ENCODE data around the gene HAUS7. TPM values are rescaled to one million over a fixed set of nuclear protein-coding genes. Genes with fewer than 3 reads are reported as not detected.

HAUS7 gene
- total RNA-seq, 1 experiment from 2014 or later: 28.9 TPM

DNA sequence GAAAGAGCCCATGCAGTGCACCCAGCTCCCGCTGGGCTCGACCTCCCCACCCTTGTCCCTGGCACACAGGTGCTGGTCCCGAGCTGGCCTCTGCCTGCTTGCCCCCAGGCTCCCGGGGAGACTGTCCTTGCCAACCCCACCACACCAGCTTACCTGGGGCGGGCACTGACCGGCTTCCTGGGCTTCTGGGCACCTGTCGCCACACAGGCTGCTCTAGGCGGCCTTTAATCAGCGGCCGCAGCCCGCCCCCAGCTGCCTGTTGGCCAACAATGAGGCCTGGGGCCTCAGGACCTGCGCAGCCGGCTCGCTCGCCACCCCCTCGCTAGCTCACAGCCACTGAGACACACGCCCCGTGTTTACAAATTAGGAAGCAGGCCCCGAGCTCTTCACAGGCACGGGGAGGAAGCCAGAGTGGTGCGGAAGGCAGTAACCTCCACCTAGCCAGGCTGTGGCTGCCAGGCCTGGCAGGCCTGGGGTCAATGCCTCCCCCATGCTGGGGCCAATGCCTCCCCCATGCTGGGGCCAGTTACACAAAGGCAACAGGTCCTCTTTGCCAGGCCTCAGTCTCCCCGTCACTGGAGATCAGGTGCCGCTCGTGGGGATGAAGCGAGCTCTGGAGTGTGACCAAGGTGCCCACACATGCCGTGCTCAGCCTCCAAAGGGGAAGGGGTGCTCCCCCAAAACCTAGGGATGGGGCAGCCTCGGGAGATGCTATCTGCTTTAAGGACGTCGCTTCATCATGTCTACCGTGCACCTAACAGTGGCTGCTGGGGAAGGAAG lies 24.3 kb downstream of the HAUS7 start, which contains the start of gene TREX2:
TREX2 (minus strand) TSS at position 201 of the 780 bp plus-strand sequence. CDS start 626 bp downstream, outside the sequence.
- TF ChIP-seq ZFX (IDR thresholded peaks at IDR 0.05) (no peak), POLR2A (IDR thresholded peaks at IDR 0.05; ENCODE audit: borderline replicate concordance, extremely low read depth, insufficient read depth, insufficient read length) (no peak), RAD21 (IDR thresholded peaks at IDR 0.05; ENCODE audit: low read depth) (no peak), JUND (IDR thresholded peaks at IDR 0.05) (no peak), SP1 (IDR thresholded peaks at IDR 0.05; ENCODE audit: low read depth) (no peak), EZH2 (IDR thresholded peaks at IDR 0.05) (no peak), CEBPB (IDR thresholded peaks at IDR 0.05; ENCODE audit: low read depth) (no peak)
- TF ChIP-seq, protein P1, sequence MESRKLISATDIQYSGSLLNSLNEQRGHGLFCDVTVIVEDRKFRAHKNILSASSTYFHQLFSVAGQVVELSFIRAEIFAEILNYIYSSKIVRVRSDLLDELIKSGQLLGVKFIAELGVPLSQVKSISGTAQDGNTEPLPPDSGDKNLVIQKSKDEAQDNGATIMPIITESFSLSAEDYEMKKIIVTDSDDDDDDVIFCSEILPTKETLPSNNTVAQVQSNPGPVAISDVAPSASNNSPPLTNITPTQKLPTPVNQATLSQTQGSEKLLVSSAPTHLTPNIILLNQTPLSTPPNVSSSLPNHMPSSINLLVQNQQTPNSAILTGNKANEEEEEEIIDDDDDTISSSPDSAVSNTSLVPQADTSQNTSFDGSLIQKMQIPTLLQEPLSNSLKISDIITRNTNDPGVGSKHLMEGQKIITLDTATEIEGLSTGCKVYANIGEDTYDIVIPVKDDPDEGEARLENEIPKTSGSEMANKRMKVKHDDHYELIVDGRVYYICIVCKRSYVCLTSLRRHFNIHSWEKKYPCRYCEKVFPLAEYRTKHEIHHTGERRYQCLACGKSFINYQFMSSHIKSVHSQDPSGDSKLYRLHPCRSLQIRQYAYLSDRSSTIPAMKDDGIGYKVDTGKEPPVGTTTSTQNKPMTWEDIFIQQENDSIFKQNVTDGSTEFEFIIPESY (IDR thresholded peaks at IDR 0.05; ENCODE audit: extremely low read depth, insufficient replicate concordance, low read length): no peak
- TF ChIP-seq, protein P2, sequence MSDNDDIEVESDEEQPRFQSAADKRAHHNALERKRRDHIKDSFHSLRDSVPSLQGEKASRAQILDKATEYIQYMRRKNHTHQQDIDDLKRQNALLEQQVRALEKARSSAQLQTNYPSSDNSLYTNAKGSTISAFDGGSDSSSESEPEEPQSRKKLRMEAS (IDR thresholded peaks at IDR 0.05): no peak
- RAD21 ChIA-PET (ENCODE audit: low non-redundant PET in 1 of 2, low total read pairs in 2 of 2, uncharacterized antibody in 2 of 2, unreplicated experiment in 2 of 2): no interaction called here
- Histone ChIP-seq H3K36me3 (ENCODE audit: control insufficient read depth in 1 of 2, insufficient read depth in 2 of 2, low read length in 2 of 2) (no peaks in the 10 kb centered on the region), H3K27ac (ENCODE audit: low read depth, low read length) (no peak within 1 kb of the TSS), H3K4me1 (ENCODE audit: control insufficient read depth in 1 of 2, insufficient read depth in 2 of 2, low read length in 2 of 2) (peaks cover 0 to 7% of the 10 kb centered on the region in 2 experiments; a peak in 1 of 4 replicates), H3K9me3 (ENCODE audit: control insufficient read depth in 1 of 2, insufficient read depth in 1 of 2, low read depth in 1 of 2, low read length in 2 of 2) (no peaks in the 10 kb centered on the region), H3K9me2 (ENCODE audit: insufficient read depth) (no peaks in the 10 kb centered on the region), H4K20me1 (ENCODE audit: insufficient read depth) (no peaks in the 10 kb centered on the region), H3K79me2 (ENCODE audit: insufficient read depth, low read length) (no peaks in the 10 kb centered on the region), H3K4me2 (ENCODE audit: low read length) (no peak within 1 kb of the TSS), H3K9ac (ENCODE audit: low read length) (no peak within 1 kb of the TSS), H2AFZ (ENCODE audit: low read depth, low read length, poor library complexity, severe bottlenecking) (no peak within 1 kb of the TSS), H3K4me3 (replicated peaks in 1 of 2; ENCODE audit: low read depth in 1 of 2, low read length in 2 of 2) (no peak within 1 kb of the TSS), H3K27me3 (ENCODE audit: insufficient read depth, low read length) (no peaks in the 10 kb centered on the region)
- POLR2A ChIA-PET: no interaction called here
- CTCF ChIA-PET: no interaction called here
- ATAC-seq (no peak), DNase-seq (ENCODE audit: low read depth, low spot score) (no peak)
- intact Hi-C loops (cut with micrococcal nuclease): no loop called here
- BruUV-seq (replicated peaks): no TSS peak

All from HCT116 (cell line).